Adipose tissue (tissue), 3 donors: ENCODE results near the gene KIF16B. TPM values are rescaled to one million over a fixed set of nuclear protein-coding genes. Genes with fewer than 3 reads are reported as not detected.
"Not testable (repeated sequence)": the region's sequence is repeated elsewhere in the genome, so short reads cannot be mapped to it uniquely, and the experiment has no call there.

ENCODE experiments used
- H3K27ac ChIP-seq: one replicate; pipeline ENCODE4 v1.5.1; 2013; ENCODE audit warnings: low read depth, low read length
- WGBS, 3 donors: extraction: QIAGEN DNeasy Blood & Tissue Kit; methylation state at CpG; one replicate each; pipeline ENCODE4 v1.1.7; 2013; 5-methylcytosine and 5-hydroxymethylcytosine counted together
- polyA plus RNA-seq, 3 donors: library from polyadenylated mRNA; stranded (reverse); fragments of 200-250 nt; gene quantifications; one replicate each; pipeline ENCODE4 v1.2.3, GENCODE V29; 2013
- donor health status: healthy with polysubstance abuse.
- donor health status: Bipolar disorder and iron deficiency.
- donor health status: healthy.

The KIF16B gene
- polyA plus RNA-seq, 3 donors = 6.1 to 9.4 (median 8.7) TPM

DNA sequence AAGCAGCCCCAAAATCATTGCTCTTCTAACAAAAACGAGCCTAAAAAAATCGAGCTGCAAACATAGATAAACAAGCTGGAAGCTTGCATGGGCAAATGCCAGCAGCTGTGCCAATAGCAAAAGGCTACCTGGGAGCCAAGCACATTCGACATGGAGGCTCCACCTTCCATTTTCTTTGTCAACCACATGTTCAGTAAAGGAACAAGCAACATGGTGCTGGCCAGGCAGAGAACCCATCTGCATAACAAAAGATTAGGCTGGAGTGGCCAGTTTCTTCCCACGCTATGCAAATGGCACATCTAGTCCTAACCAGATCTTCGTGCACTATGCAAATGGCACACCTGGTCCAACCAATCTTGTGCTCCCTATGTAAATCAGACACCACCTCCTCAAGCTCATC lies 110.5 kb downstream of the KIF16B start:
- no peak overlapping the region for H3K27ac ChIP-seq
- WGBS, 3 donors = 66 to 88% (median 85%) methylated on average over 5 of the region's 5 CpGs

- H3K27ac ChIP-seq = no peak overlapping the region
- WGBS, 3 donors = 19 to 39% (median 23%) methylated on average over 1 of the region's 1 CpG
These were observed 114.1 kb downstream of the KIF16B start for GRCh38 chr20:16459019-16459700.

DNA sequence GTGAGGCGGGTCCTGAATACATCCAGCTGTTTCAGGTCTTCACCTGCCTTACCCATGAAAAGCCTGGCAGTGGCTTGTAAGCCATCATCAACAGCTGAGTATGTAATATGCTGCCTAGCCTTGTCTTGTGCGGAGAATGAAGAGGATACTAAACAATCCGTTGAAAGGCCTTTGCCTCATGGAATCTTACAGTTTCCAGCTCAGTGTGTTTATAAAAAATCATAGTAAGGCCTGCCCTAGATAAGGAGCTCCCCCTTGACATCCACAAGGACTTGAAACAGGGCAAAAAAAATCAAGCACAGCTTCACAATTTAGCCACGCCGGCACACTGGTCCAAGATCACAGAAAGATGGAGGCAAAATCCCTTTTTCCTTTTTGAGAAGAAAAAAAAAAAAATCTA lies 115.7 kb downstream of the KIF16B start:
- 91 to 96% (median 96%) methylated on average over 5 of the region's 5 CpGs for WGBS, 3 donors
- no peak overlapping the region for H3K27ac ChIP-seq

DNA sequence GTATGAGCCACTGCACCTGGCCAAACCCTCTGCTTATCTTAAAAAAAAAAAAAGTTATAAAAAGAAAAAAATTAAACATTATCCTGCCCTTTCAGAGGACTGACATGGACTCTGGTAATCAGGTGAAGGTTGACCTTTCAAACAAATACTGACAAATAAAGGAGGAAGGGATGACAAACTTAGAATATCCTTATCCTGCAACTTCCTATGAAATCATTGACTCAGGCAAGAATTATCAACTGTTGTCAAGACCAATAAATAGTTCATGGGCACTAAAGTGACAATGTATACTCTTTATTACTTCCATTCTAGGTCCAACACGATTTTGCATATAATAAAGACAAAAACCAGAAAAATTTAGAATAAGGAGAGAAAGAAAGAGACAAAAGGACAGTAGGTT lies 117.9 kb downstream of the KIF16B start:
- 78 to 89% (median 84%) methylated on average over 1 of the region's 1 CpG for WGBS, 3 donors
- H3K27ac ChIP-seq = no peak overlapping the region

DNA sequence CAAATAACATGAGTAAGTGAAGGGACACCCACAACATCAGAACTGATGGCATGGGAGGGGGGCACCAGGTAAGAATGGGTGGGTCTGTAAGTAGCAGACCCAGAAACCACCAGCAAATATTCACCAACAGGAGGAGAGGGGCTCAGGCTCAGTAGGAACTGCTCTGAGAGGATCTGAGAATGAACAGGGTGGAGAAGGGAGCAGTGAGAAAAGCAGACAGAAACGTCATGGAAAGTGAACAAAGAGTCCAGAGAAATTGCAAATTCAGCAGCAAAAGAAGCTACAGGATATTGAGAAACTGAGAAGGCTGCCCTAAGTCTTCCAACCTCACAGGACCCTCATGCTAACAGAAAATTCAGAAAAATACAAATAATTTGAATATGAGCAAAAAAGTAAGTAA lies 121.3 kb downstream of the KIF16B start:
- no peak overlapping the region for H3K27ac ChIP-seq
- WGBS, 3 donors = 22 to 63% (median 32%) methylated on average over 1 of the region's 1 CpG

- no peak overlapping the region for H3K27ac ChIP-seq
- WGBS, 3 donors = 78 to 84% (median 84%) methylated on average over 8 of the region's 8 CpGs
These were observed 122.2 kb downstream of the KIF16B start for GRCh38 chr20:16451001-16451400.

GRCh38 chr20:16446991-16447390 lies 126.3 kb downstream of the KIF16B start:
- H3K27ac ChIP-seq = no peak overlapping the region
- 72 to 86% (median 76%) methylated on average over 3 of the region's 3 CpGs for WGBS, 3 donors

DNA sequence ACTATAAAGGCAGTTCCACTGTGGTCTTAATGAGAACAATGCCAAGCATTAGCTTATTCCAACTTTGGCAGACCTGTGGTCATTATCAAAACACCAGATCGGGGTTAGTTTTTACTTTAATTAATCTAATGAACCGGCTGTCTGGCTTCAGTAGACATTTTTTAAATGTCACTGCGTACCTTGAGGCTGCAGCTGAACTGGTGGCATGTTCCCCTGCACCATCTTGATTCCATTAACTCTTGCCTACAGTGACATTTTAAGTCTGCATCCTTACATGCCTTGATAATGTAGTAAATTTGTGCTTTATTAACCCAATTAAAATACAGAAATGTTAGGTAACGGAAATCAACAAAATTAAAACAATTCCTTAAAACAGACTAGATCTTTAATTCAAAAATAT lies 127.0 kb downstream of the KIF16B start:
- WGBS, 3 donors = 88 to 96% (median 94%) methylated on average over 4 of the region's 4 CpGs
- no peak overlapping the region for H3K27ac ChIP-seq

DNA sequence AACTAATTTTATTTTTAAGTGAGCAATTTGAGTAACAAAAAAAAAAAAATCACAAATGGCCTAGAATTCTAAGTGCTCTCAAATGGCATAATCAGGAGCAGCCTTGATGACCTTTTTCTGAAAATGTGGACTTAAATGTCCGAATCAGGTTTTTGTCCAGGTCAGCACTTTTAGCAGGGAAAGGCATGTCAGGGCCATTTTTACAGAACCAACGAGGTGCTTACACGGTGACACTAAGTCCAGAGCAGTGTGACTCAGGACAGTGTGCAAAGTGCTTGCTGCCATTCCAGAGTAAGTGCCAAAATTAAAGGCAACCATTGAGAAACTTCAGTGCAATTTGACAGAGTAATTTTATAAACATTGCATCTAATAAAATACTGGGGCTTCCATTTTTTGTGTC lies 127.8 kb downstream of the KIF16B start:
- 71 to 90% (median 76%) methylated on average over 3 of the region's 3 CpGs for WGBS, 3 donors
- H3K27ac ChIP-seq = no peak overlapping the region

- no peak overlapping the region for H3K27ac ChIP-seq
- 70 to 76% (median 74%) methylated on average over 6 of the region's 6 CpGs for WGBS, 3 donors
These were observed 129.0 kb downstream of the KIF16B start for GRCh38 chr20:16444057-16444777.

DNA sequence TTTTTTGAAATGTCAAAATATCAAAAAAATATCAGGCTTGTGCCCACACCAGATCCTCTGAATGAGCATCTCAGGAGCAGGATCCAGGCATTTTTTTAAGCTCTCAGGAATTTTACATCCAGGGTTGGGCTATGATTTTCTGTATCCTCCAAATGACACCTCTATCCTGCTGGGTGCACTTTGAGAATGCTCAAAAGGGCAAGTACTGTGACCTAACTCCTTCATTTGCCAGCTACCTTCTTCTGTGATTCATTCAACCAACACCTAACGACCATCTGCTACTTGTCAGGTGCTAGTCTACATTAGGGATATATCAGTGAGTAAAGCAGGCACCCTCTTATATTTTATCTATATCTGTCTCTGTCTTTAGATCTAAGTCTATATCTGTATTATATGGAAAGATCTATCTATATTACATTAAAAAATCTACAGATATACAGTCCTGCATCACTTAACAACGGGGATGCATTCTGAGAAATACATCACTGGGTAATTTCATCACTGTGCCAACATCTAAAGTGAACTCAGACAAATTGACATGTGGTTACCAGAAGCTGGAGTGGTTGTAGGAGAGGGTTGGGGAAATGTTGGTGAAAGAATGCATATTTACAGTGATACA lies 131.6 kb downstream of the KIF16B start:
- 91 to 97% (median 95%) methylated on average over 2 of the region's 2 CpGs for WGBS, 3 donors
- H3K27ac ChIP-seq = no peak overlapping the region

DNA sequence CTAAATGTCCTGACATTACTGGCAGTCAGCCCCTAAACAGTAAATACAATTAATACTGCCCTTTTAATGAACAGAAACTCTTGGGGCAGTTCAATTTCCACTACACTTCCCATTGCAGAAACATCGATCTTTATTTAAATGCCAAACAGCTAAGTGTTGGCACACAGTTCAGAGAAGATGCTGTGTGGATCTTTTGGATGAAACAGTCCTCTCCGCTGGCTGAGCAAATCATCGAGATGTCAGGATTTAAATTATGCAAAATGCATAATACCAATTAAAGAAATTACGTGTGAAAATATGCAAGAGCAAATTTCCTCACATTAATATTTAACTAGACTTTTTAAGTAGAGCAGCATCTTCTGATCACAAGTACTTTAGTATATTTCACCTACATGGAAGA lies 132.6 kb downstream of the KIF16B start:
- H3K27ac ChIP-seq = no peak overlapping the region
- 96 to 100% (median 97%) methylated on average over 4 of the region's 4 CpGs for WGBS, 3 donors

DNA sequence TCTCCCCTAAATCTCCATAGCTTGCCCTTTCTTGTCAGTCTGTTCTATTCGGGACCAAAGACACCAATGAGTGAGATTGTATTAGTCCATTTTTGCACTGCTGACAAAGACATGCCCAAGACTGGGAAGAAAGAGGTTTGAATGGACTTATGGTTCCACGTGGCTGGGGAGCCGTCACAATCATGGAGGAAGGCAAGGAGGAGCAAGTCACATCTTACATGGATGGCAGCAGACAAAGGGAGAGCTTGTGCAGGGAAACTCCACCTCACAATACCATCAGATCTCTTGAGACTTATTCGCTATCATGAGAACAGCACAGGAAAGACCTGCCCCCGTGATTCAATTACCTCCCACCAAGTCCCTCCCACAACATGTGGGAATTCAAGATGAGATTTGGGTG lies 133.7 kb downstream of the KIF16B start:
- 92 to 96% (median 95%) methylated on average over 5 of the region's 5 CpGs for WGBS, 3 donors
- H3K27ac ChIP-seq = not testable (repeated sequence)

GRCh38 chr20:16438100-16438499 lies 135.1 kb downstream of the KIF16B start:
- WGBS, 3 donors = 87 to 95% (median 87%) methylated on average over 3 of the region's 3 CpGs
- no peak overlapping the region for H3K27ac ChIP-seq

DNA sequence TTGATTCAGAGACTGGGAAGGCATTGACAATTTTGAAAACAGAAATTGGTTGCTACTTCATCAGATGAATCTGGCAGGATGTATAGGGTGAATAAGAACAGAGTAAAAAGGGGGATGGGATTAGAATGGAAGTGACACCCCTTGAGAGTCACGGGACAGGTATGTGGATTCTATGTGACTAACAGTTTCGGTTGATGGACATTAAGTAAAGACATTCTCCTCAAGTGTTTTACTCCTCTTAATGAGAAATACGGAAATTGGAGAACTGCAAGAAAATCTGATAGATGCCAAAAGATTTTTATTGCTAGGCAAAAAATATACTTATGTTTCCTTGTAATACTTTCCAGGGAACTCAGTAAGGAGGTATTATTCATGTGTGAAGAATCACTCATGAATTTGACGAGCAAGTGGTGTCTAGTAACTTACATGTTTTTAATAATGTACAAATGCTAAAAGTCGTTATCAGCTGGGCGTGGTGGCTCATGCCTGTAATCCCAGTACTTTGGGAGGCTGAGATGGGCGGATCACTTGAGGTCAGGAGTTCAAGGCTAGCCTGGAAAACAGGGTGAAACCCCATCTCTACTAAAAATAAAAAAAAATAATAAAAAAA lies 135.8 kb downstream of the KIF16B start:
- 93 to 96% (median 95%) methylated on average over 7 of the region's 7 CpGs for WGBS, 3 donors
- no peak overlapping the region for H3K27ac ChIP-seq

DNA sequence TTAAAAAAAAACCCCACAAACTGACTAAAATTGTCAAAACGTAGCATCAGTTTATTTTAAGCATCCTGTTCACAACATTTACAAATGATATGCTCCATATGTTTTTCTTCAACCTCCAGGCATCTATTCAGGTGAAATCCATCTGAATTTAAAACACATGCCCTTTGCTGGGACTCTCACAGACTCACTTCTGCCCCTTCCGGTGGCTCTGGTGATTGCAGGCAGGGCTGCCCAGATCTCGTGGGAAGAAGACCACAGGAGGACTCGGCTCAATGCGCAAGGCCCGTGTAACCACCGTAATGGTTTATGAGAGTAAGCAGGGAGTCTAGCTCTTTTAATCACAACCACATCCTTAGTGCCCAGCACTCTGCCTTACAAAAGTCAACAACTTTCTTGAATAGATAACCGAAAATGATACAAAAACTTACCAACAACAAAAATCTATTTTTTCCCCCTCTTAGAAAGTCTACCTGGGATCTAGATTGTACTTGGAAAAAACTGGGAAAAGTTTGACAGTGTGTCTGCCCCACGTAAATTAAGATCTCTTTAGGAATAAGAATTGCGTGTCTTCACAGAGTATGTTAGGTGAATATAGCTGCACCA lies 139.1 kb downstream of the KIF16B start:
- no peak overlapping the region for H3K27ac ChIP-seq
- 54 to 79% (median 75%) methylated on average over 10 of the region's 10 CpGs for WGBS, 3 donors

DNA sequence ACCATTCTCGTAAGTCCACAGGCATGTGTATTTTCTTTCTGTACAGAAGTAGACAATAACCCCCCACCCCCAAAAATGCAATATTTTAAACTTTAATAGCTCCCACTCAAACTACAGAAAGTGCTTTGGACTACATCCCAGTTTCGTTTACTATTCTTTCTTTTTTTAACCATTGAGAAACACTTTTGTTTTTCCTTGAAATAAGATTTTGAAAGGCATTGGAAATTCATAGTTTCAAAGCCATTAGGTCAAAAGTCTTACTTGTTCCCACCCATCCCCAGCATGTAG lies 140.0 kb downstream of the KIF16B start:
- 69 to 82% (median 75%) methylated on average over 2 of the region's 2 CpGs for WGBS, 3 donors
- no peak overlapping the region for H3K27ac ChIP-seq

DNA sequence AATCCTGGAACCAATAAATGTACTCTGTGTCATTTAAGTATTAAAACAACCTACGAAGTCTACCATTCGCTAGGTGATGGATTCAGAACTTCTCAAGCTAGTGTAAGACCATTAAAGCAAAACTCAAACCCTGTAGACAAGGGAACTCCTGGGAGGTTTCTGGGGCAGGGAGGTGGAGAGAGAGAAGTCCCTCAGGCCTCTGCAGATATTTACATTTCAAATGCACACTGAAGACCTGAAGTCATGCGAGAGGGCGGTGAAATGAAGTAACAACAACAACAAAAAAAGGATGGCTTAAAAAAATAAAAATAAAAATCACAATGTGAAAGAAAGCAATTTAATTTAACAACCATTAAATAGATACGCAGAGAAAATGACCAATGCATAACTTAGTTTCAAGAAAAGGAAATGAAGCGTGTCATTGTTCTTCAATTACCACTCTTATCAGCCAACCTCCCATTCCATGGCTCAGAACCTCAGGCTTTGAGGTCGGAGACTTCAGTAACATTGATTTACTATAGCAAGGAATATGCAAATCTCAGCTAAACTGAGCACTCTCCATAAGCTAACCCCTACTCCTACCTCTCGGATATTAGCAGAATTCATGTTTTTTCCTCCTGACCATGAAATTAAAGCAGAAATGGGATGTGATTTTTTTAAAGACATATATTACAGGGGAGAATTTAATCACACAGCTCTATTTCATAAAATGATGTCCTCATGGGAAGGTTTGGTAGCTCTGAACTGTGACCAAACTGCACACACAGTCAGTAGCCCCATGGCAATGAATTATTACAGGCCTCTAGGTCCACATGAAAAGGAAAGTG lies 140.6 kb downstream of the KIF16B start:
- WGBS, 3 donors = 90 to 93% (median 91%) methylated on average over 8 of the region's 8 CpGs
- H3K27ac ChIP-seq = no peak overlapping the region
